Globus pallidus (tissue), 1 donor: ENCODE data around the gene LCLAT1.

ENCODE experiments used
- DNase-seq: peaks from one replicate; pipeline ENCODE4 v3.0.0-alpha.2; 2015; ENCODE audit warnings: low spot score

LCLAT1 gene

DNA sequence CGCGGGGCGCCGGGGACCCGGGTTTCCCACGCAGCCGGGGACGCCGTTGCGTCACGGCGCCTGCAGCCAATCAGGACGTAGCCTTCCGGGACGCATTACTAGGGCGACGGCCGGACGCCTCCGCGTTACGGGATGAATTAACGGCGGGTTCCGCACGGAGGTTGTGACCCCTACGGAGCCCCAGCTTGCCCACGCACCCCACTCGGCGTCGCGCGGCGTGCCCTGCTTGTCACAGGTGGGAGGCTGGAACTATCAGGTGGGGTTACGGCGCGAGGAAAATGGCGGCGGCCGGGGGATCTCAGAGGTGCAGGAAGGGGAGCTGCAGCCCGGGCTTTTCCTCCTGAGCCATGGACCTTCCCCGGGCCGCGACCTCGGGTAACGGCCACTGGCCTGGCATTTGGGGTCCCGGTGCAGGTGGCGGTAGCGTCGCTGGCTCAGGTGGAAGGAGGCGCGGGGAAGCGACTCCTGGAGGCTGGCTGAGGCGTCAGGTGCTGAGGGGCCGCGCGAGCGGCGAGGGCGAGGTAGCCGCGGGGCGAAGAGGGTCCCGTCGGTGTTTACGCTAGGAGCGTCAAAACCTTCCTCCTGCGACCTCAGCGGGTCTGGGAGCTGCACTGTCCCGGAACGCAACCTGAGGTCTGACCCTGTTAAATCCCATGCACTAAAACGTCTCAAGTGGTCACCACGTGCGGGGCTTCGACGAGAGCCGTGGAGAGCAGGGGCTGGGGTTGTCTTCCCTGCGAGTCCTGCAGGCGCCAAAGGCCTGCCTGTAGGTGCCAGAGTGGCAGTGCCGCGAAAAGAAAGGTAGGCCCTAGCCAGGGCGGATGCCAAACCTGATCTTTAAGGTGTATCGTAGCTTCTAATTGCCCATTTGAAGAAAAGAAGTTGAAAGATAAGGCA, at the start of gene LCLAT1:
TSS of gene LCLAT1 (plus strand) at position 98 of the 897 bp plus-strand sequence. CDS start 78,345 bp downstream, outside the sequence.
- peak; percentile 41 for DNase-seq

DNA sequence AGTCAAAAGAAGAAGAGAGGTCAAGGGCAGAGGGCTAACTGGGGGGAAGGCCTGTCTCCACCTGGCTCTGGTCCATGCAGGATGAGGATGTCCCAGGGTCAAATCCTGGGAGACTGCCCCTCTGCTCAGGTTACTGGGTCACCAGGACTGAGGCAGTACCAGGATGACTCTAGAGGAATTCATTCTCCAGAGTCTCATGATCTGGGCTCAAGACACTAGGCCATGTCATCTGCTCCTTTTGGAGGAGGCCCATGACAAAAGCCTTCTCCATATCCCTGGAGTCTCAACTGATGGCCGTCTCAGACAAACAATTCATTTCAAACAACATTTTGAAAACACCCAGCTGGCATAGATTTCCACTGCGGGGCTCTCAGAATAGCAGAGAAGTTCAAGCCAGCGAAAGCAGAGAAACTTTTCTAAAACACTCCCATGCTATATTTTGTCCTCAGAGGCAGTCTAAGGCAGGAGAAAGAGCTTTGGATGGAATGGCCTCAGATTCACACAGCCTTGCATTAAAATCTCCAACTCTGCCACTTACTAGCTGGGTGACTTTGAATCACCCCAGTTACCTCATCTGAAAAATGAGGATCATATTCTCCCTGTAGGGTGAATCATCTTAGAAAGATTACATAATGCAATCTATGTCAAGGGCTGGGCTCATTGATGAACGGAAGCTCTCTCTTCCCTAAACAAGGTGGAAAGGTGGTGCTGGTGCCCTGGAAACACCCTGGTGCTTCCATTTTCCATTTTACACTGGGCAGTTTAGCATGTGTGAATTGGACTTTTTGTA, 48.8 kb upstream of the LCLAT1 start:
- no peak for DNase-seq

DNA sequence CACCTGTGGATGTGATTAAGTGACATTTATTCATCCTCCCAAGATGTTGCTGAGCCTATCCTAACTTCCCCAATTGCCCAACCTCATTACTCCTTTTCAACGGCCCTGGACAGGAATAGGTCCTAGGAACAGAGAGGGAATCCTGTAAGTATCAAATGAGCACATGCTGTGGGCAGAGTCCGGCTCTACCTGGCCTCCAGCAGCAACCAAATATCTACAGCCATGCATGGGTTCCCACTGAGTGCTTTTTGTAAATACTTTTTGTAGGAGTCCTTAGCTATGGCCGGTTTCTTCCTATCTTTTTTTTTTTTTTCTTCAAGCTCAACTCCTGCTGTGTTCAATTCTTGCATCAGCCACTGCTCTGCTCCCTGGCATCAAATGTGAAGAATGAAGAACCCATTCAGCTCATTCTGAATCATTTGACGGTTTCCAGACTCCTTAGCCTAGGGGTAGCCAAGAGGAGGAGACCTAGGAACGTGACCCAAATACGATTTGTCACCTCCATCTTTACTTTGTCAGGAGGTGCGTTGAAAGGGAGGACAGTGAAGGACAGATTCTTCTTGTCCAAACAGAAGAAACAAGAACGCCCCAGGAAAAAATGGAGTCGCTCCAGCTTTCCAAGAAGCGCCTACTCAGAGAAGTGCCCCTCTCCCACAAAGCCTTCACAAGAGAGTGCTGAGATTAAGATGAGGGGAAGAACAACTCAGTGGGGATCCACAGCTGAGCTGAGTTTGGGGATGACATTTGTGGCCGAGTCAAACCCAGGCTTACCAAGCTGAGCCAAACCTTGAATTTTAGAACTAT, 46.7 kb upstream of the LCLAT1 start:
- no peak for DNase-seq

DNA sequence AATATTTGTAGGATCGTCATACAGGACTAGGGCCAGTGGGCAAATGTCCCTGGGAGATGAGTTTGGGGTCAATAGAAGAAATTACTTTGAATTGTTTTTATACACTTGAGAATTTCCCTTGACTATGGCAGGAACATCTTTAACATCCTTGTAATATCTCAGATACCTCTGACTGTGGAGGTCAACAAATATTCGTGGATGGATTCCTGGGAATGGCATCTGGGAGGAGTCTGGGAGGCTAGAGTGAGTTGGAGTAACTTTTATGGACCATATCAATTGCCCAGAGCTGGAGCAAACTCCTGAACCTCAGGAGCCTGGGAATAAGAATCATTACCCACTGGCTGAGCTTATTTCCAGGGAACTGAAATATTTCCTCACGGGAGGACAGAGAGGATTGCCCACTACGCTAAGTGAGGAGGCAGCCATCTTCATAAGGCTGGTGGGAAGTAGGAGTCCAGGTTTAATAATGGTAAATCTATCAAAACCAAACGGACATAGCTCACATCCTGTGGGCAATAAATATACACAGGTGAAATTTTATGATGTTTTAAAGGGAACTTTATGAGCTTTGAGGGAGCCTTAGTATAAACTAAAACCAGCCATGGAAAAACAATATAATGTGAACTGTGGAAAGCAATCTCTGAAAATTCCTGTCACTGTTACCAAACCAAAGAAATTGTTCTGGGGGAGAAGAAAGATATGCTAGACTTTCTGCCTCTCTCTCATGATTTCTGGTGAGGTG, 44.4 kb upstream of the LCLAT1 start:
- no peak for DNase-seq

DNA sequence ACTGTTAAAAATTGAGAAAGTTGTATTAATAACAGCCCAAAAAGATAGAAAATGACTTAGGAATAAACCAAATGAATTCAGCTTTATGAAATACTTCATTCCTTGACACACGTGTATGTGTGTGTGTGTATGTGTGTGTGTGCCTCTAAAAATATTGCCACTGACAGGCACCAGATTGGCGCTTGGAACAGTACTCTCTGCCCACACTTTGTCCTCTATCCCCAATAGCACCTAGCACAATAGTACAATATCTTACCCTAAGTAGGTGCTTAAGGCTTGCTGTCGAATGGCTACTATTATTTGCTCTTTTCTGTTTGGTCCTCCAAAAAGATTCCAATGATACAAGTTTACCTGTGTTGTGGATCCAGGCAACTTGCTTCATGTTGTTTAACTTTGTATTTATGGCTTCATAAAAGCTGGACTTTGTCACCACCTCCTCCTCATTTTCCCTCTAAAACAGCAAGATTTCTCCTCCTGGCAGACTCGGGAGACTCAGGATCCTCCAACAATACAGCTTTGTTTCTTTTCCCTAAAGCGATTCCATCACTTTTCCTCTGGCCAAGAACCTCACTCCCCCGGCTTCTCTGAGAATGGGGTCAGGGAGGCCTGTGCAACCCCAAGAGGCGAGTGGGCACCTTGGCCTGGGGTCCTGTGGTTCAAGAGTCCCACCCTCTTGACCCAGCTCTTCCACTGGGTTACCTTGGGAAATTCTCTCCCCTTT, 43.3 kb upstream of the LCLAT1 start:
- no peak for DNase-seq

DNA sequence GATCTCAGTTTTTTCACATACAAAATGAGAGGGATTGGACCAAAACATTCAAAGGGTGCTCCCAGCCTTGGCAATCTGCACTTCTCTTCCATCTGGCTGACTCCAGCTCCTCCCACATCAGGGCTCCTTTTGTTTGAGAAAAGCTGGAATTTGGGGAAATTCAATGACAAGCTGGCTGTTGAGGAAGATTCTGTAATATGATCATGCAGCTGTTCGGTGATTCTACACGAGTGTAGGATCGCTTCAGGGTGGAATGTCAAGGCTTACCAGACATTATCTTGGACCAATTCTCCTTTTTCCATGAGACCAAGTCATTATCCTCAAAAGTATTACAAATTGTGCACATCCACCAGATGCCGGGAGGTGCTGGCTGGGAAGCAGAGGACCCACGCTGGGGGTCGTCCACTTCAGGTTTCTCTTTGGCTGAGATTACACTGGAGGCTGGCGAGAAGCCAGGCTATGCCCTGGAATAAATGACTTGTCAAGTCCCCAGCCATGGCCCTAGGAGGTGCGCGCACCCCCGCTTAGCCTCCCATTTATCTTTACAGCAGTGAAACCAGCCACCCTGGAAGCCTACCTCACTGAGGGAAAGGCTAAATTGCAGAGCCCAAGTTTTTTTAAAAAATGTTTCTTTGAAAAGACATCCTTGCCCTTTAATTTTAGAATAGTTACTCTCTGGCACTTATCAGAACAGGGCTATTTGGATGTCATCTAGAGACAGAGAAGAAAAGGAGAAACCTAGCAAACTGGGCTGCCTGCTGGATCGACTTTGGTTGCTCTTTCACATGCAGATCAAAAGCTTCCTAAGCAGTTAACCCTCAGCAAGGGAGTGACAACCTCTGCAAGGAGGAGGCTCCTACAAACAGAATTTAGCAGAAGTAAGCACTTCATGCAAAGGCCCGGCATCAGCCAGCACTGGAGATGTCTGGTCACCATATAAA, 42.5 kb upstream of the LCLAT1 start:
- DNase-seq: no peak

DNA sequence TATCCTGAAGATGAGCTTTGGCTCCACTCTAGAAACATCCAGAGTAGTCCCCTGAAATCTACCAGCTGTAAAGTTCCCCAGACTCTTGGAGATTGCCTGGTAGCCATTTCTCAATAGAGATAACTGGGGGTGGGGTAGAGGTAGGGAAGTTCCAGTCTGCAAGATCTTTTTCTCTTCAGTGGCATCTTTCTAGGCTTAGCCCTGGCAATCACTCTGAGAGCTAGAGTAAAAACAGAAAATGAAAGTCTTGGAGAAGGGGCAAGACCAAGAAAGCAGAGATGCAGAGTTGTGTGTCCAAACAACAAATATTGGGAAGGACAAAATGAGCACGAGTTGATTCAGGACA, 41.8 kb upstream of the LCLAT1 start:
- DNase-seq: no peak

DNA sequence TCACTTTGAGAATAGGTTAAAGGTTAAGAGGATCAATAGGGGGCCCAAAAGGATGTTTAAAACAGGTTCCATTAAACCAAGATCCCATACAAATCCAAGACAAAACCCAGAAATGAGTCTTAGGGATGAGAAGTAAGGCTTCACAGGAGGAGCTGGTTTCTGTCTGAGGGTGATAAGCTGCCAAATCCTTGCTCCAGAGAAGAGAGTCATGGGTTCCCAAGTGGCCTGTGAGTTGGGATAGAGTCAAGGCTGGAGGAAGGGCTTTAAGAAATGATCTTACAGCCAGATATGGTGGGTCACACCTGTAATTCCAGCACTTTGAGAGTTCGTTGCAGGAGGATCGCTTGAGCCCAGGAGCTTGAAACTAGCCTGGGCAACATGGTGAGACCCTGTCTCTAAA, 40.2 kb upstream of the LCLAT1 start:
- DNase-seq: no peak

DNA sequence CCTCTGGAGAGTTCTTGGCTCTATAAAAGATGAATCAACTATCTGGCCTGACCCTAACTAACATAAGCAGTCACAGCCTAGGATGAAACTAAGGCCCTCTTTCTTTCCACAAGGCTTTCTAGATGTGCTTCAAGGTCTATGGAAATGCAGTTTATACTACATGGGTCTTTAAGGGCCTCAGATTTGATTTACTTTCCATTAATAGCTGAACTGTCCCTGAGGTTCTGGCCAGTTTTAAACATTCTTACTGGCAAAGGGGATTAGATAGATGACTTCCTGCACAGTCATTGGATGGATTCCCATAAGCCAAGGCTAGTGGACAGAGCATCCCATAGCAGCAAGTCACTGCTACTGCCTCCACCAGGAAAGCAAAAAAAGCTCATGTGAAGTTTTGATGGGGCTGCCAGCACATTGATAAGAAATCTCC, 38.1 kb upstream of the LCLAT1 start:
- no peak for DNase-seq

DNA sequence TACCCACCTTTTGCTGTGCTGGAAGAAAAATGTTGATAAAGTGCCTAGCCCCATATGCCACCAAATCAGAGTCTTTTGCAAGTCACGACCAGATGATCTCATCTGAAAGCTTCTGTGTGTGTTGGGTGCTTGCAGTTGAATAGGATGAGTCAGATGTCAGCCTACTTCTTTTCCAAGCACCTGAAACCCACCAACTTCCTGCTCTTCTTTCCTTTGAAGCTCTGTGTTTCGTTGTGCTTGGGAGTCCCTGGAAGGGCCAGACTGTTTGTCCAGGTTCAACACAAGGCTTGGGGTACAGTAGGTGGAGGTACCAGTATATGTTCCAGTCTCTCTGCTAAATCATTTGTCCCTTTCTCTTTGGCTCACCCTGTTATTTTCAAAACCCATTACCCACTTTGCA, 36.8 kb upstream of the LCLAT1 start:
- no peak for DNase-seq

DNA sequence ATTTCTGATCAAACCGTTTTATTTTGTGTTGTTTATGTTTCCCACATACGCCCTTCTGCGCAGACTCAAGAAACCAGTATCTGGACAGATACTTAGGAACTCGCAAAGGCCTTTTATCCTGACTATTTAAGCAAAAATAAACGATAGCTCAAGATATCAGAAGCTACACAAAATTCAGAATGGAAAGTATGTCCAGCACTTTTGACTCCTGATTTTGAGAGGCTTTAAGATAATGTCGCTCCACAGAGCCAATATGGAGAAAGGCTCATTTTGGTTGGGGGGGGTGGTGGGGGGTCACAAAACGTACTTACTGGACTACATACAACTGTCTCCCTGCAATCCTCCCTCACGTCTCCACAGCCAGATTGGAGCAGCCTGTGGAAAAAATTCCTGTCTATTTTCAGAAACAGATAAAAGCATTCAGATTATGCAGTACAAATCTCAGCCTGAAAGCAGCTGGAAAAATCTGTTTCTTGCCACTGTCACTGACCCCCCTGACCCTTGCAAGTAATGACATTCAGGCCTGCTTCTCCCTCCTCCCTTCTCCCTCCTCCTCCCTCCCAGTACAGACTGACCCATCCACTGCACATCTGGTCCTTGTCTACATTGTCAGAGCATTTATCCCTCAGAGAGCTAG, 34.9 kb upstream of the LCLAT1 start:
- DNase-seq: no peak

DNA sequence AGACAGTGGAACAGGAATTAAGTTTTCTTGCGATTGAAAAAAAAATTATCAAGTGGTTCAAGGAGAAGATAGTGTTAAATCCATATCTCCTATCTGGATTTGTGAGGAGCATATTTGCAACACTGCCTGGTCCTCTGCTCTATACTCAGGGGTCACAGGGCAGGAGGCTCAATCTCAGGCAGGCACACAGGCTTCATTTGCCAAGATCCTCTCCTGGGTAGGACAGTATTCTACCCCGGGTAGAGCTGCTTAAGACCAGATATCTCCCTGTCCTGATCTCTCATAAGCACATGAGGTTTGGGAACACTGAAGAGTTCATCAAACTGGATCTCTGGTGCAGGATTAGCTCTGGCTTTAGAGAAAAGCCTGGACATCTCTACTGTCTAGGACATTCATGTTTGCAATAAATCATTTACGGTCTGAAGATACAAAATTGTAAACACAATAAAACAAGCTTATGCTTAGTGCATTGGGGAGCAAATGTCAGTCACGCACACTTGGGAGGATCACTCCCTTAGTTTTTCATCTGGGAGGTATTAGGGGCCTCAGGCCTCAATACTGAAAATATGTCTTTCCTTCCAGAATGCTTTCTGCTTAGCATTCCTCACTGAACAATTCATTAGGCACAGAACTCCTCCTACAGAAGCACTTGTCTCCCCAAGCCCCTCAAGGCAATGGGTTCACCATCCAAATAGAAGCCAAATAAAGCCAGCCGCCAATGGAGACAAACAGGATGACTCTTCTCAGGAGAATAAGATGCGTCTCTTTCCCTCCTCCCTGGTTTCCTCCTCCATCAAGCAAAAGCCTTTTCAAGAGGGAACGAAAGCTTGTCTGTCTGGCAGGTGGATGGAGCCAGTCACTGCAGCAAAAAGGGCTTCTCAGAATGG, 34.1 kb upstream of the LCLAT1 start:
- DNase-seq: no peak

DNA sequence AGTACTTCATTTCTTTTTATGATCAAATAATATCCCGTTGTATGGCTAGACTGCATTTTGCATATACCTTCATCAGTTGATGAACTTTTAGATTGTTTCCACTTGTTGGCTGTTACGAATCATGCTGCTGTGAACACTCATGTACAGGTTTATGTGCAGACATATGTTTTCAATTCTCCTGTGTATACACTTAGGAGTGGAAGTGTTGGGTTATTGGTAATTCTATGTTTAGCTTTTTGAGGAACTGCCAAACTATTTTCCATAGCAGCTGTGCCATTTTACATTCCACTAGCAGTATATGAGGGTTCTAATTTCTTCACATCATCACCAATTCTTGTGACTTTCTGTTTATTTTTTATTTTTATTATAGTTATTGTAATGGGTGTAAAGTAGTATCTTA, 32.1 kb upstream of the LCLAT1 start:
- no peak for DNase-seq

DNA sequence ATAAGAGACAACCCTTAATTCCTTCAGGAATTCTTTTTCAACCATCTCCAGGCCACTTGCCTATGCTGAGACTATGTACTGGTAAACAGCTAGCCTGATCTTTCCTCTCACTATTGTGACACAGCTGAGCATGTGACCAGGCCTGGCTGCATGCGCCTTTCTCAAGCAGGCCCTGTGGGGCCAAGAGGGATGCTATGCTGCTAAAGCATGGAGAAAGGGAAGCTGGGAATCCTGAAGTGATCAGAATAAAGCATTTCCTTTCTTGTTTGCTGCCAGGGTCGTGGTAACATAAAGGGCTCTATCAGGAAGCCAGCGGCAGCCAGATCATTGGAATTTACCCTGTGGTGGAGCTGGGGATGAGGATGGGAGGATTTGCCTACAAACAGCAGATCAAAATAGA, 29.8 kb upstream of the LCLAT1 start:
- DNase-seq: peak; percentile 26

DNA sequence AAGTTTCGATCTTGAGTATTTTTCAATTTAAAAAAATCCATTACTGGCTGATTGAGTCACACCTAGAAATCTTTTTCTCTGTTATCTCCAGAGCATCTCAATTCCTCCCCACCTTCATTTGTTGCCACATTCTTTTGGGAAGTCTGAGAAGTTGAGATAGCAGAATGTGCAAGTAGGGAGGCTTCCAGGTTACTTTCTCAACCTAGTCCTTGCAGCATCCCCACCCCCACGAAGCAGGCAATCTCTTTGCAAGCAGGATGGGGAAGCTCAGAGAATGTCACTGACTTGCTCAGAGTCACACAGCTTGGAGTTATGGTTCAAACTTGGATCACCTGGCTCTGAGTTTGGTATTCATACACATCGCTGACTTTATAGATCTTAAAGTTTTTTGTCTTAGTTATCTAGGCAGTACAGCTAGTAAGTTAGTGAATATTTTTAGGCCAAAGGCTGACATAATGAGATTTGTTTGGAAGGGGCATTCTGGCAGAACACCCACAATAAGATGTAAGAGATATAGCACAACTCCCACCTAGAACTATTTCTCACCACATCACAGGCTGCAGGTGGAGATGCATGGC, 25.9 kb upstream of the LCLAT1 start:
- no peak for DNase-seq

DNA sequence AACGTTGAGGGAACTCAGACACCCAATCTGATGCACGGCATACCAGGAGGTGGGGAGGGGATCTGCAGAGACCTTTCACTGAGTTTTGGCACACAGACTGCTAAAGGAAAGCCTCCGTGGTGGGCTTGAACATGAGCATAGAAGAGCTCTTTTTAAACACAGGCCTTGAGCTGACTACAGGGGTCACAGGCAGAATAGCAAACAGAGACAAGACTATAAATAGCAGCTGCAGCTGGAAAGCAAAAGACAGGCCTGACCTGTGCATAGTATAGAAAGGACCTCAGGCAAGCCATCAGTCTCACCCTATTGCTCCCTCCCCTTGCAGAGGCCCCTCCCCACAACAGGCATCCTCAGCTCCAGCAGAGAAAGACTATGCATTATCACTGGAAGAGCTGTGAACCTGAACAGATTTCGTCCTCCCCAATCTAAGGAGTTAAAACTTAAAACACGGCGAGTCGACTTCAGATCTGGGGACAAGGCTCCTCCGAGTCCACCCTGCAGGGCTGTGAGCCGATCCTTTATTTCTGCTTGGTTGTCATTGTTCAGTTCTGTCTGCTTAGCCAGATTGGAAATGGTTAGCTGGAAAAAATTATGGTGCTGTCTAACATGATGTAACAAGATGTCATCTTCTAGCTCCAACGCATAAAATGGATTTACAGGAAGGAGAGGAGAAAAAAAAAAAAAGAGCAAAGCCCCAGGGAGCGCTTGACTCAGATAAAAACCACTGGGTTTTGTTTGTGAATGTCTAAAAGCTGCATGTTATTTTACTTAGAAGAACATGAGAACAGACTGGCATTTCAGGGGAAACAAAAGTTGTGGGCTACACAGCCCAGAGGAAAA, 25.2 kb upstream of the LCLAT1 start:
- DNase-seq: no peak

DNA sequence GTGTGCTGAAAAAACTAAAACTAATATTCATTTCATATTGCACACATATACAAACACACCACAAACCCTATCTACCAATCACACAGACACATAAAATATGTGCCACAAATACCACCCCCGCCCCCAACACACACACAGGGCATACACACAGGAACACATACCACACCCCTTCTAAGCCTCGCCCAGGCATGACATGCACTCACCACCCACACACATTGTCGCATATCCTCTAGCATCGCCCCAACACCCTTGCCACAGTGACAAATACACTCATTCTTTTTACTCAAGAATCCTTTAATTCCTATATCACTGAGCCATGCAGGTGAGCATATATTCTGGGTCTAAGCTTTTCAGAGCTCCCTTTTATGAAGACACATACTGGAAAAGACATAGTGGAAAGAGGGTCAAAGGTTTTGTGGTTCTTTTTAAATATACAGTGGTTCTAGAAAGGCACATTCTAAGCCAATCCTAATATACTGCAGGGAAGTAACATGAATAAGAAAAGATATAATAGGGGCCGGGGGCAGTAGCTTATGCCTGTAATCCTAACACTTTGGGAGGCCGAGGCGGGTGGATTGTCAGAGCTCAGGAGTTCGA, 24.5 kb upstream of the LCLAT1 start:
- DNase-seq: no peak
